HG02798 (cell line): ENCODE results near the gene SOCS1.

Experiments used
- ATAC-seq: cut with Tn5 transposase; IDR thresholded peaks from one replicate; pipeline ENCODE4 v1.9.1; 2021; ENCODE audit warnings: mild to moderate bottlenecking; ENCODE audit not compliant: unreplicated experiment, poor library complexity

The SOCS1 gene

DNA sequence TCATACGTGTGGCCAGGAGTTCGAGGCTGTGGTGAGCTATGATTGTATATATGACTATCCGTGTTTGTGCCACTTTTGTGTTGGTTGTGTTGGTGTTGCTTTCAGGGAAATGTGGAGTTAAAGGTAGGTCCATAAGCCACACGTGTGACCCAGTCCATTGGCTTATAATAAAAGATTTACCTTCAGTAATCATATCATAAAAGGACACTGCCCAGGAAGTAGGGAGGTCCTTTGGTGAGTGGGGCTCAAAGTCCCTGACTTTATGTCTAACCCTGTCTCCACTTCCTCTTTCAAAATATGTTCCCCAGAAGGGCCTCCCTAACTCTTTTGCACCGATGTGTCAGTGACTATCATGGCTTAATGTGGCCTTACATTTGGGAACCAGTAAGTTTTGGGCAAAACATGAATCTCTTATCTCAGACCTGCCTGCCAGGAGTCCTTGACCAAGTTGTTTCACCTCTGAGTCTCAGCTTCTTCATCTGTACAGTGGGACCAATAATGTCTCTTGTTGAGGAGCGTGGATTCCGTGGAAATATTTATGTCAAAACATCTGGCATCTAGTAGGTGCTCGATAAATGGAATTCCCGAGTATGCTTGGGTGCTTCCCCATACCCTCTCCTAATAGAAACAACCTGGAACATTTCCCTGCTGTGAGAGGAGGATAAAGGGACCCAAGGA lies 8.3 kb upstream of the SOCS1 start:
- no peak for ATAC-seq

DNA sequence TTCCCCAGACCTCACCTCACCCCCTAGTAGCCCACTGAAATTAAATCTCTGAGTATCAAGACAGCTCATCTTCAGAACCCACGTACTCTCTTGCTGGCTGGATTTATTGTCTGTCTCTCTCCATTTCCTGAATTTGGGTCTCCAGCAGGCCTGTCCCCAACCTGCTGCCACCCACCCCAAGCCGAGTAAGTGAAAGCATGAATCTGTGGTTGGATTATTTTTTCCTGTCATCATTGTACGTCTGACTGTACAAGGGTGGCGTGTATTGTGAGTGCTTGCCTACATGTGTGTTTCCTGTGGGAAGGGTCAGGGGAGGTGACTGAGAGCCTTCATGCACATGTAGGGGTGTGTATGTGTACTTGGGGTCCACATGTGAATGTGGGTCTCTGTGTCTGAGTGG lies 7.7 kb upstream of the SOCS1 start:
- no peak for ATAC-seq

DNA sequence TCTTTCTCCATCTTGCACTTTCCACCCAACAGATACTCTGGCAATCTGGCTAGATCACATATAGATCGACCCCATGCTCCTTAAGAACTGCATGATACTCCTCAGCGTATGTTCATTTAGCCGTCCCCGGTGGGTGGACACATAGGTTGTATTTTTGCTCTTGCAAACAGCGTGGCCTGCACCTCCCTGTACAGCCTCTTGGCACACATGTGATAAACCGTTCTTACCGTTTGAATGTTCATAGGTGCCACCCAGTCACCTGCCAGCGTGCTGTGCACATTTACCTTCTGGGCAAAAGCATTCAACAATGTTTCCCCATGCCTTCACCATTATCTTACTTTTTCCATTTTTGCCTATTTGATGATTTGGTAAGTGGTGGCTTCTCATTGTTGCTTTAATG lies 6.9 kb upstream of the SOCS1 start:
- no peak for ATAC-seq

DNA sequence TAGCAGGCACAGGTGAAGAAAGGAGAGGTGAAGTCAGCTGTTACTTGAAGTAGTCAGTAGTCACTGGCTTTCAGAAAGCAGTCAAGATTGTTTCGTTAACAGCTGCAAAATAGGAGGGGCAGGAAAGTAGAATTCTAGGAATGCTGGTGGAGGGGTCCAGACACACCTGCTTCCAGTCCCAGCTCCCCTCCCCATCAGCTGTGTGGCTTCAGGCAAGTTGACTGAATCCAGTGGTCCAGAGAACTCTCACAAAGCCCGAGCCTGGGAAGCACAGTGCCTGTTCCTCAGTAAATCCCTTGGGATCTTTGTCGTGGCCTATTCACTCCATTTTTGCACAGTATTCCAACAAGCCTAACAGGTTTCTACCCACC lies 4.6 kb upstream of the SOCS1 start:
- ATAC-seq, result no peak

DNA sequence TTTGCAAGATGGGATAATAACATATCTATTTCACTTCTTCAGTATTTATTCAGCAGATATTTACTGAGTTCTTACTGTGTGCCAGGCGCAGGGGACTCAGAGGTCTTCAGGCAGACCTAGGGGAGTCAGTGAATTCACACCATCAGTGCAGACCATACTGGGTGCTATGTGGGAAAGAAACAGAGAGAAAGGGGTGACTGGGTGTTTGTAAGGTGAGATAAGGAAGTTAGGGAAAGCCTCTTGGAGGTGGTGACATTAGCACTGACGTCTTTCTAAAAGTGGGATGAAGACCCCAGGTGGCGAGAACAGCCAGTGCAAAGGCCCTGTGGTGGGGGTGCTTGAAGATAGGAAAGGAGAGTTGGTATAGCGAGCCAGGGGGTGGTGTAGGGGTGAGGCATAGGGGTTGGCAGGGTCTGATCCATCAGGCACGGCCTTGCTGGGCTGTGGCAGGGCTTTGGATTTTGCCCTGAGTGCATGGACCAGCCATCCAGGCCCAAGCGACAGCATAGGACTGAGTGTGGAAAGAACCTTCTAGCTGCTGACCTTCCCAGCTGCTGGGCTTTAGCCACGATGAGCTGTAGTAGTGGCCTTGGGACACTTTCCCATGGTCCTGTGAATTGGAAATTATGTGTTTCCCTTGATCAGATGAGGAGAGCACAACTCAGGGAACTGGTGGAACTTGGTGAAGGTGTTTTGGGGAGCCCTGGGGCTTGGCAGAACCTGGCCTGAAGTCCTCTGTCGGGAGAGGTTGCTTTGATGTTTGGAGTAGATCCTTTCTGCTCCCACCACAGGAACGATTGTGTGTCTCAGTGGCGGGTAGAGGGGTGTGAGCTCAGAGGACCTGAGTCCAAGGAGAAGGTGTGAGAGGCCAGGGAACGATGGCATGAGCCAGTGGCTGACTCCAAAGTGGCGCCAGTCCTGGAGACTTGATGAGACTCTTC lies 3.9 kb upstream of the SOCS1 start:
- ATAC-seq, result no peak

DNA sequence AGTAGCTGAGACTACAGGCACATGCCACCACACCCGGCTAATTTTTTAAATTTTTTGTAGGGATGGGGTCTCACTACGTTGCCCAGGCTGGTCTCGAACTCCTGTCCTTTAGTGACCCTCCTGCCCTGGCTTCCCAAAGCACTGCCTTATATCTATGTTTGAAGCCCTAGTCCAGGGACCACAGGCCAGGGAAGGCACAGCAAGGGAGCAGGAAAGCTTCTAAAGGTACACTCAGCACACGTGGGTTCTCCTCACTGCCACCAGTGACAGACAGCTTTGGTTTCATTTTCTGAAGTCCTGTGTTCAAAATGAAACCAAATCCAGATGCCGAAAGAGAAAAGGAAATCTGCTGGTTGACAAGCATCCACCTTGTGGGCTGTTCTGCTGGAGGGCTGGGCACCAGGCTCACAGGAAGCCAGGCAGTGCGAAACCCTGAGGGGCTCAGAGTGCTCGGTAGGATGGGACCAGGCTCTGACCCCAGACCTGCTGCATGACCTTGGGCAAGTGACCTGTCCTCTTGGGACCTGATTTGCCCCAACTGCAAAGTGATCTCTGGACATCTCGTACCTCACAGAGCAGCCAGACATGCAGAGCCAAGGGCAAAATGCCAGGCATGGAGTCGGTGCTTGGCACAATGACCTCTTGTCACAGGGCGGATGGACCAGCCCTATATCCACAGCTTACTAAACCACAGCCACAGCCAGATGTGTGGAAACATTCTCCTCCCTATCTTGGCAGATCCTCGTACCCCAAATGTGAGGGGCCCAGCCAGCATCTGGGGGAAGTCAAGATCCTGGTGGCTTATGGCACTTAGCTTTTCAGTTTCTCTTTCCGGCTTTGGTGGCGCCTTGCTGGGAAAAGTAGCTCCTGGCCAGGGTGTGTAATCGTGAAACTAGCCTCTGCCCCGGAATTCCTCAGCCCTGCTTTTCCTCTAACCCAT lies 2.8 kb upstream of the SOCS1 start:
- ATAC-seq, result no peak

DNA sequence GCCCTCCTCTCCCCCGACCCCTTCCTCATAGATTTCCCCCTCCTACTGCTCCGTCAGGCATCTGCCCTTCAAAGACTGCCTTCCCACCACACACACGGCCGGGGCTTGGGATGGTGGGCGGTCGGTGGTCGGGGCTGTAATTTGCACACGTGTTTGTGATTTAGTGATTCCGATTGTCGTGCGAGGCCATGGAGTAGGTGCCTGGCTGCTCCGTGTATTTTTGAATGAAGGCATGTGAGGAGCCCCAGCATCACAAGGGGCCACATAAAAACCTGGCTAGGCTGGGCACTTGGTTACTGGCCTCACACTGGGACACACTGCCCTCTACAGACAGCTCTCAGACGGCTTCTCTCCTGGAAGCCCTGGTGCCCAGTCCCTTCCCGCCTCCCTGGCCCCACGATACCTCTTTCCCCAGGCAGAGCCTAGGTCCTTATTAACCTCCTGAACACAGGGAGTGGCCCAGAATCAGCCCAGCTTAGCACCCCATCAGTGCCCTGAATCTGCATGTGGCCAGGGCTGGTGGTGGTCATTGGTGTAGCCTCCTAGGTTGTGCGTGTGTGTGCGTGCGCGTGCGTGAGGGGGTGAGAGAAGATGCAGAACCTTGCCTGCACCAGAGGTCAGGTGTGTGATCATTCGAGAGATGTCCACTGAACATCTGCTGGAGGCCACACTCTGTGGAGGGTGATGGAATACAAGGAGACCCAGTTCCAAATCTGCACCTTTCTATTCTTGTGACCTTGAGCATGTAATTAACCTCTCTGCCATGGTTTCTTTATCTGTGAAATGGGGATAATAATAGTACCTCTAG lies 1.3 kb upstream of the SOCS1 start:
- ATAC-seq, result no peak

DNA sequence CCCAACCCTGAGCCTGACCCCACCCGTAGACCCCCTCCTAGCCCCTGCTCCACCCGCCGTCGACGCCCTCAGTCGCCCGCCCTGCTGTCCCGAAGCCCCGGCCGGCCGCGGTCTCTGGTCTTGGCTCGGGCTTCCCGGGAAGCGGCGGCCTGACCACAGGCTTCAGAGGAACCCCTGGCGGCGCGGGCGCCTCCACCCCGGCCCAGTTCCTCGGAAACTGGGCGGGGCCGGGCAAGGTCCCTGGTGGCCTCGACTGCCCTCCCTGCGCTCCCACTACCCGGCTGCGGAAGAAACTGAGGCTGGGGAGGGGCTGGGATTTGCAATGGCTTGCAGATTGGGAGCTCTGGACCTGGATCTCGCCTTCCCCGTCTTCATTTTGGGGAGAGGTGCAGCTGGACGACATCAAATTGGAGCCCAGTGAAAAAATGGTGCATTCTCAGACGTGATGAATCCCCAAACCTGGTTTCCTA lies 692 bp upstream of the SOCS1 start:
- ATAC-seq, result no peak

DNA sequence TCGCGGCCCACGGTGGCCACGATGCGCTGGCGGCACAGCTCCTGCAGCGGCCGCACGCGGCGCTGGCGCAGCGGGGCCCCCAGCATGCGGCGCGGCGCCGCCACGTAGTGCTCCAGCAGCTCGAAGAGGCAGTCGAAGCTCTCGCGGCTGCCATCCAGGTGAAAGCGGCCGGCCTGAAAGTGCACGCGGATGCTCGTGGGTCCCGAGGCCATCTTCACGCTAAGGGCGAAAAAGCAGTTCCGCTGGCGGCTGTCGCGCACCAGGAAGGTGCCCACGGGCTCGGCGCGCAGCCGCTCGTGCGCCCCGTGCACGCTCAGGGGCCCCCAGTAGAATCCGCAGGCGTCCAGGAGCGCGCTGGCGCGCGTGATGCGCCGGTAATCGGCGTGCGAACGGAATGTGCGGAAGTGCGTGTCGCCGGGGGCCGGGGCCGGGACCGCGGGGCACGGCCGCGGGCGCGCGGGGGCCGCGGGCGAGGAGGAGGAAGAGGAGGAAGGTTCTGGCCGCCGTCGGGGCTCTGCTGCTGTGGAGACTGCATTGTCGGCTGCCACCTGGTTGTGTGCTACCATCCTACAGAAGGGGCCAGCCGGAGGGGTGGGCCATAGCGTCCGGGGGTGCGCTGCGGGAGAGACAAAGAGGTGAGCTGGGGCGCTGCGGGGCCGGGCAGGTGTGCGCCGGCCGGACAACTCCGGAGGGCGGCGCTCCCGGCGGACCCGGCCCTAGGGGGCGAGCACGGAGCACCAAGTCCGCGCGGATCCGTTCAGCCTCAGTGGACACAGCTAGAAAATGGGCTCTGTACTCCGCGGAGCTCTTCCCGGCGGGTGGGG lies 879 bp downstream of the SOCS1 start:
- peak; percentile 1 for ATAC-seq

DNA sequence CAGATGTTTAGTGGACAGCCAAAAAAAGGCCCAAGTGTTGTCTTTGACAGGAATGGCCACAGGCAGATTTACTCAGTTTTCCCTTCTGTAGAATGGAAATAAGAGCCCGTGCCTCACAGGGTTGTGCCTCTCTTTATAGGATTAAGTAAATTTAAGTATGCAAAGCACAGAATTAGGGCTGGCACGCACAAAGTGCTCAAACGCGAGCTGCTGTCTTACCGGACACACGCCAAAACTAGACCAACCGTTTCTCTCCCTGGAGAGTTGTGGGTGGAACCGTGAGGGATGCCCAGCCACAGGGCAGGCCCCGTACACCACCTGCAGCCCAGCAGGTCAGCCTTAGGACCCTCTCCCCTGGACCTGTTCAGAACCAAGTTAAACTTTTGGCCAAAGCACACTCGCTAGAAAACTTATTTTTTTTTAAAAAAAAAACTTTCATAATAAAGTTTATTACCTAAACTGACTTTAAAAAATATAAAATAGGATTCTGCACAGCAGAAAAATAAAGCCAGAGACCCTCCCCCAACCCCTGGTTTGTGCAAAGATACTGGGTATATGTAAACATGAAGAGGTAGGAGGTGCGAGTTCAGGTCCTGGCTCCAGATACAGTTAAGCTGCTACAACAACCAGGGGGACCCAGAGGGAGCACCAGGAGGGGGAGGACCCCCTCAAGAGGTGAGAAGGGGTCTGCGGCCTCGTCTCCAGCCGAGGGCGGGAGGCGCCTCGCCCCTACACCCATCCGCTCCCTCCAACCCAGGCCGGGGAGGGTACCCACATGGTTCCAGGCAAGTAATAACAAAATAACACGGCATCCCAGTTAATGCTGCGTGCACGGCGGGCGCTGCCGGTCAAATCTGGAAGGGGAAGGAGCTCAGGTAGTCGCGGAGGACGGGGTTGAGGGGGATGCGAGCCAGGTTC lies 1.8 kb downstream of the SOCS1 start:
- no peak for ATAC-seq

DNA sequence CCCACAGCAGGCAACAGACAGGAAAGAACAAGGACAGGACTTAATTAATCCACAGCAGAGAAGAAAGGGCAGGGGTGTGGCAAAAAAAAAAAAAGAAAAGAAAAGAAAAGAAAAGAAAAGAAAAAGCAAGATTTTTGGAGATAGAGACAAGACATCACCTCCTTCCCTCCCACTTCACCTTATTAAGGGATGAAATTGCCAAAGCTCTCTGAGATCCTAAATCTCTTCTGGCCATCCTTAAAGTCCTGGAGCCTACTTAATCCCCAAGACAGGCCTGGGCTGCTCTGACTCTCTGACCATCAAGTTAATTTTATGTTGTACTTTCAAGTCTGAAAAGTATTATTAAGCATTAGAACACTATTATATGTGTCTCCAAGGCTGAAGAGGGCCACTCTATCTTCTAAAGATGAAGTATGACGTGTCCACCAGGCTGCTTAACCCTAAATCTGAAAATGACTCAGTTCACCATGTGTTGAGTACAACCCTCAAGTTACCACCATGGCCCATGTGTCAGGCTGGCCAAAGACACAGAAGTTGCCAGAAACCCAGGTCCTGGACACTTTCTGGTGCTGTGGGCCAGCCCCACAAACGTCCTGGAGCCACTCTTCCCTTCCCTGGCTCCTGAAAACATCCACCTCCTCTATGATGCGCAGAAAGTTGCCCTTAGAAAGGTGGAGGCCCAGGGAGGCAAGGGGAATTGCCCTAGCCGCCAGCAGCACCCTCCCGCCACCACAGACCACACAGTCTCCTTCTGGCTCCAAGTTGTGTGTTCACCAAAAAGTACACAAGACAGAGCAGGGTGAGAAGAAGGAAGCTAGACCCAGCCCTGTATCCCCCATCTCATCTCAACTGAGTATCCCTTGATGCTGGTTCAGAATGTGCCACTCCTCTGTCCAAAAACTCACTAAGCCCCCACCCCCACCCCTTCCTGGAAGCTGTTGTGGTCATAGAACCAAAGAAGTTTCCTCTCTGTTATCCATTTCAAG lies 2.7 kb downstream of the SOCS1 start:
- ATAC-seq, result no peak

DNA sequence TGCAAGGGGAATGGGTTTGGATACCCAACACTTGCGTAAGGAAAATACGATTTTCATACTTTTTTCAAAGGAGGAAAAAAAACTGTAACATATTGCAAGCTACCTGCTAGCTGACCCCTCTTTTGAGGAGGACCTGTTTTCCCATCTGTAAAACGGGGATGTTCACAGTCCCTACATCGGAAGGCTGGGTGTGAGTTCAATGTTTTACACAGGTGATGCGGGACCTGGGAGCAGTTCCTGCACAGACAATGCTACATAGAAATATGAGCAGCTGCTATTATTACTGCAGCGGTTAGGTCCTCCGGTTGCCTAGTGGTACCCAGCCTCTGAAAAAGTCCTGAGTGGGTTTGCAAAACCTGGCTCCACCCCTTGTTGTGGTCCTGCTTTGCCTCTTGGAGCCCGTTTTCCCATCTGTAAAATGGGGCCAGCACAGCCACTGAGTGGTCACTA lies 3.5 kb downstream of the SOCS1 start:
- no peak for ATAC-seq

DNA sequence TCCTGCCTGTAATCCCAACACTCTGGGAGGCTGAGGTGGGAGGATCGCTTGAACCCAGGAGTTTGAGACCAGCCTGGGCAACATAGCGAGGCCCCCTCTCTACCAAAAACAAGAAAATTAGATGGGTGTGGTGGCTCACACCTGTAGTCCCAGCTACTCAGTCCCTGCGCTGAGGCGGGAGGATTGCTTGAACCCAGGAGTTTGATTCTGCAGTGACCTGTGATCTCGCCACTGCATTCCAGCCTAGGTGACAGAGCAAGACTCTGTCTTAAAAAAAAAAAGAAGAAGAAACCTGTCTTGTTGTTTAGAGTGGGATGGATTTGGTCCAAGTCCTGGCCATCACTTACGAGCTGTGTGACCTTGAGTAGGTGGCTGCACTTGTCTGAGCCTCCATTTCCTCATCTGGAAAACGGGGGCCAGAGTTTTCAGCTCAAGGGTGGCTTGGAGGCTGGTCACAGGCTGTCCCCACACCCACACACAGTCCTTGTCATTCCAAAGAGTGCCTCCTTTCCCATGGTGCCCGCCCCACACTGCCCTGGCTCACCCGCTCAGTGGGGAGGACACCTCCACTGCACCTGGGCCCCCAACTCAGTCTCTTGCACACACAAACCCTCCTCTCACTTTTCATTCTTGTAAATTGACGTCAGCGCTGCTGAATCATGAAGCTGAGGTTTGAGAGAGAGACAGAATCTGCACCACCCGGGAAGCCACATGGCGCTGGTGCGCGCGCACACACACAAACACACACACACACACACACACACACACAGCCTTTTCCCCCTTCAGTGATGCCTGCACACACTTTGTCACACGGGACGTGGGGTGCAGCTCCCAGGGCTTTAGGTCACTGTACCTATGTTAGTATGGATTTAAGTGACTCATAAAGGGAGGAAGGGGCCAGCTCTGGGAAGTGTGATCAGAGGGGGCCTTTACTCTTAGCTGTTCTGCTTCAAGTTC lies 4.2 kb downstream of the SOCS1 start:
- no peak for ATAC-seq

DNA sequence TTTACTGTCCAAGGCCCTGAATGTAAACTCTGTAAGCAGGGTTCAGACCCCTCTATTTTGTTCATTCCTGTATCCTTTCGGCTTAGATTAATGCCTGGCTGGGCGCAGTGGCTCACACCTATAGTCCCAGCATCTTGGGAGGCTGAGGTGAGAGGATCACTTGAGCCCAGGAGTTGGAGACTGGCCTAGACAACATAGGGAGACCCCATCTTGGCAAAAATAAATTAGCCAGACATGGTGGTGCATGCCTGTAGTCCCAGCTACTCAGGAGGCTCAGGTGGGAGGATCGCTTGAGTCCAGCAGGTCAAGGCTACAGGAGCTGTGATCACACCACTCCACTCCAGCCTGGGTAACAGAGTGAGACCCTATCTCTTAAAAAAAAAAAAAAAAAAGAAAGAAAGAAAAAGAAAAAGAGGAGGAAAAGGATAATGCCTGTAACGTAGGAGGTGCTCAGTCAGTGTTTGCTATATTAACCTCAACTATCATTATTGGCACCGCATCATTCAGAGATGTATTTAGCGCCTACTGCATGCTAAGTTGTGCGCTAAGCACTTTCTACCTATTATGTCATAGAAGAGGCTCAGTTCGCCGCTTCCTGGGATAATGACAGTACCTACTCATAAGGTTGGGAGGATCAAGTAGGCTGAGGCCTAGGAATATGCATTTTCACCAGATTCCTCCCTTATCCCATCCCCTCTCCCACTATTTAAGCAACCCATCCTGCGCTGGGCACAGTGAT lies 5.0 kb downstream of the SOCS1 start:
- ATAC-seq, result no peak
